ENCODE data around the gene SUSD5.
"Not testable (repeated sequence)": the region's sequence is repeated elsewhere in the genome, so short reads cannot be mapped to it uniquely, and the experiment has no call there.

SUSD5 gene

GRCh38 chr3:33194303-33194702 lies 24.3 kb downstream of the SUSD5 start:
- DNase-seq (ENCODE audit: low read depth), result no peak

DNA sequence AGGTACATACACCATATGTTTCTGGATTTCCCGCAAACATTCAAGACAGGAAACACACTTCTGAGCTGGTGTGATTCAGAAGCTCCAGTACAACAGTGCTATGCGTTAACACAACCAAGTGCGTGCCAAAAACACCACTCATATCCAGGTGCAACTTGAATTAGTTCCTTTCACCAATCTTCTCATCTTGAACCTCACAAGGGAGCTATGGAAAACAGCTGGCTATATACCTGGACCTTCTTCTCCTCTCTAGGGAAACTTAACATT lies 31.3 kb downstream of the SUSD5 start:
- DNase-seq (ENCODE audit: low read depth), result no peak

GRCh38 chr3:33186524-33187367 lies 31.9 kb downstream of the SUSD5 start:
- no peak for DNase-seq (ENCODE audit: low read depth)

- DNase-seq (ENCODE audit: low read depth), result no peak
Observed at GRCh38 chr3:33184863-33185262, 33.7 kb downstream of the SUSD5 start.

DNA sequence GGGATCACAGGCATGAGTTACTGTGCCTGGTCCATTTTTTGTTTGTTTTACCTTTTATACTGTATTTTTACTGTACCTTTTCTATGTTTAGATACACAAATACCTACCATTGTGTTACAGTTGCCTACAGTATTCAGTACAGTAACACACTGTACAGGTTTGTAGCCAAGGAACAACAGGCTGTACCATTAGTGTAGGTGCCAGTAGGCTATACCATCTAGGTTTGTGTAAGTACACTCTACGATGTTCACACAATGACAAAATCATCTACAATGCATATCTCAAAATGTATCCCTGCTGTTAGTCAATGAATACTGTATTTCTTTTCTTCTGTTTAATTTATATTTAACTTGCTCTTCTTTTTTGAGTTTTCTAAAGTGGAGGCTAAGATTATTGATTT lies 37.0 kb downstream of the SUSD5 start:
- not testable (repeated sequence) for DNase-seq (ENCODE audit: low read depth)

DNA sequence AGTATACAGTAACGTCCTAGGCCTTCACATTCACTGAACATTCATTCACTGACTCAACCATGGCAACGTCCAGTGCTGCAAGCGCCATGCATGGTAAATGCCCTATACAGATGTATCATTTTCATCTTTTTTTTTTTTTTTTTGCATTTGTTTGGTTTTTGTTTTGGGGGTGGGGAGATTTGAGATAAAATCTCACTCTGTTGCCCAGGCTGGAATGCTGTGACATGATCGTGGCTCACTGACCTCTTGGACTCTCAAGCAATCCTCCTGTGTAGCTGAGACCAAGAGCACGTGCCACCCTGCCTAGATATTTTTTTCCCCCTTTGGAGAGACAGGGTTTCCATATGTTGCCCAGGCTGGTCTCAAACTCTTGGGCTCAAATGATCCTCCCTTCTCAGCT lies 37.4 kb downstream of the SUSD5 start:
- DNase-seq (ENCODE audit: low read depth), result no peak

GRCh38 chr3:33179132-33179531 lies 39.5 kb downstream of the SUSD5 start:
- DNase-seq (ENCODE audit: low read depth), result no peak

DNA sequence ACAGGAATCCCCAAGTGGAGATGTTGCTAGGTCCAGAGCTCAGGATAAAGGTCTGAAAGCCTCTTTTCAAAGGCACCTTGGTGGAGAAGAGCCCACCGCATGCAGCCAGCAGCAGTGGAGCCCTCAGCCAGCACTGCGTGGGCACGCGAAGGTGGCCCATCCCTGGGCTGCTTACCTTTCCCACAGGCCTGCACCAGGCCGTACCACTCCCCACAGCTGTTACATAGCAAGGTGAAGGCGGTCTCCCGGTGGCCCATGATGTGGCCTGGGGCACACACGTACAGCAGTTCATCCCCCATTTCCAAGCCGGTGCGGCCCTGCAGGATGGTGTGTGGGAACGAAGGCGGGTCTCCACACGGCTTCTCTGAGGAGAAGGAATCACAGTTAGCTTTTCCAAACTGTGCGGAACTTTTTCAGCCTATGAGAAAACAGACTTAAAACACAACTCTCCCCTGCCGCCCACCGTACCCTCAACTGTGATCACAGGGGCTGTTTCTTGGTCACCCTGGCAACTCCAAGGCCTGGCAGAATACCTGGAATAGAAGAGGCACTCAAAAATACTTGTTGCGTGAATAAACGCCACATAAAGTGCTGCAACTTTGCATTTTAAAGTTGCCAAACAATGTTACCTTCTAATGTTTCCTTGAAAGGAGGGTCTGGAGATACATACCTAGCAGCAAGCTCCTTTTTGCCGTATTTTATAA lies 43.7 kb downstream of the SUSD5 start:
- no peak for DNase-seq (ENCODE audit: low read depth)

GRCh38 chr3:33174095-33174494 lies 44.5 kb downstream of the SUSD5 start:
- DNase-seq (ENCODE audit: low read depth), result no peak

GRCh38 chr3:33173672-33174071 lies 44.9 kb downstream of the SUSD5 start:
- DNase-seq (ENCODE audit: low read depth), result no peak

- no peak for DNase-seq (ENCODE audit: low read depth)
Observed at GRCh38 chr3:33173103-33173502, 45.5 kb downstream of the SUSD5 start.

DNA sequence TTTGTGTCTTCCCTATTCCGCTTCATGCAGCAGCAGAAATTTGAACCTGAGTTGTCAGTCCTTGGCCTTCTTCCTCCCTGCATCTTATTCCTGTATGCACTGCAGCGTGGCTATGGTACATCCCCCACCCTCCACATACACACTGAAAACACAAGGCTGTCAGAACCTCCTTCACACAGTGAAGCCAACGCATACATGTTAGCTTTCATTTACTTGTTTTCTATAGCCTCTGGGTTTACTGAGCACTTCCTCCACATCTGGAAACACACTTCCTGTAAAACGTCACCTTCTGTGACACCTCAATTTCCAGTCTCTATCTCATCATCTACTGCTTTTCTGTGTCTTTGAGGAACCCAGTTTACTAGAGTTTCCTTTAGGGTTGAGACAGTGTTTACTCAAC lies 47.0 kb downstream of the SUSD5 start:
- no peak for DNase-seq (ENCODE audit: low read depth)

- no peak for DNase-seq (ENCODE audit: low read depth)
Observed at GRCh38 chr3:33170531-33170930, 48.1 kb downstream of the SUSD5 start.

DNA sequence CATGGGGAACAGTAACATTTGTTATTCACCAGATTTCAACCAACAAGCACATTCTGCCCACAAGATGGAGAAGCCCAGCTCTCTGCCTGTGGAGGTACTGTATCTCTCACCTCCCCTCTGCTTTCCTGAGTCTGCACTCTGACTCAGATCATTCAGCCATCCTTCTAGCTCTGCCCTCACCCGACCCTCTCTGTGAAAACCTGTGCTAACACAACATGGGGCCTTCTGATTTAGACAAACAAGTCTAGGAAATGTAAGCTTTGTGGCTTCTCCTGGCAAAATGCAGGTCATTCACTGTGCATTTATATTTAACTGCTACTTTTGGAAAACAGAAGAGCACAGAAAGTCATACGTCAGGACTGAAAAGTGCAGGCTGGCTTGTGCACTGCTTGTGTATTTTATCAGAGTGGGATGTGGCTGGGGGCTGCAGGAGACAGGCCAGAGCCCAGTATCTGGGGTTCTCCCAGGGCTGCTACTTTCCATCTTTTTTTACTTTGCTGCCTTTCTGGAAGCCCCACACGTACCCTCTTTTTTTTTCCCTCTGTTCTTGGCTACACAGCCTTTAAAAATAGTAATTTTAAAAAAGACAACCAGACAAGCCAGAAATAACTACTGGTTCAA lies 50.8 kb downstream of the SUSD5 start:
- no peak for DNase-seq (ENCODE audit: low read depth)

DNA sequence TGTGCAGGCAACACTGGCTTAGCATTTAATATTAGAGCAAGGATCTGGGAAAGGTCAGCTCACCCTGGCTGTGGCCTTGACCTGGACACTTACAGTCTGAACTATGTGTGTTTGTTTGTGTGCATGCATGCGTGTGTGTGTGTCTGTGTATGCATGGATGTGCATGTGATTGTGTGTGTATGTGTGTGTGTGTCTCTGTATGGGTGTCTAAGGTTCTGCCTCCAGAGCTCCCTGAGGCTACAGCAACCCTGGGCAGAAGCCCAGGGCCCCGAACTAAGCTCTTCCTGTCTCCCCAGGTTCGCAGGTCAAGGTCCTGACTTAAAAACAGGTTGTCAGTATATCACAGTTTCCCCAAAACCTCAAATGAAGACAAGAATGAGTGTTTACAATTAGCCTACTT lies 51.3 kb downstream of the SUSD5 start:
- no peak for DNase-seq (ENCODE audit: low read depth)

GRCh38 chr3:33166095-33166494 lies 52.5 kb downstream of the SUSD5 start:
- DNase-seq (ENCODE audit: low read depth), result no peak

DNA sequence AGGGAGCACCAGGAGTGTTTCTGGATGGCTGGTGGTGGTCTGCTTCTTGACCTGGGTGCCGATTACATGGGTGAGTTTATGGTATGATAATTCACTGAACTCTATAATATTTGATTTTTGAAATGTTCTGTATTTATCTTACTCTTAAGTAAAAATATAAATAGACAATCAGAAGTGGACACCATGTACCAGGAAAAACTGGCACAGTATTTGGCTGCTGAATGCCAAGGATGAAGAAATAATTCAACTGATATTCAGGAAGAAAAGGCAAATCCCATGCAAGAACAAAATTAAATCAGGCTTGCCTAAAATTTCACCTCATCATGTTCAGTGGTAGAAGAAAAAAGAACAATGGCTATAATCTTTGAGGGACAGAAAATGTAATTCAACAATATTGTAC lies 53.2 kb downstream of the SUSD5 start:
- DNase-seq (ENCODE audit: low read depth), result no peak

GRCh38 chr3:33162621-33163020 lies 56.0 kb downstream of the SUSD5 start:
- not testable (repeated sequence) for DNase-seq (ENCODE audit: low read depth)

DNA sequence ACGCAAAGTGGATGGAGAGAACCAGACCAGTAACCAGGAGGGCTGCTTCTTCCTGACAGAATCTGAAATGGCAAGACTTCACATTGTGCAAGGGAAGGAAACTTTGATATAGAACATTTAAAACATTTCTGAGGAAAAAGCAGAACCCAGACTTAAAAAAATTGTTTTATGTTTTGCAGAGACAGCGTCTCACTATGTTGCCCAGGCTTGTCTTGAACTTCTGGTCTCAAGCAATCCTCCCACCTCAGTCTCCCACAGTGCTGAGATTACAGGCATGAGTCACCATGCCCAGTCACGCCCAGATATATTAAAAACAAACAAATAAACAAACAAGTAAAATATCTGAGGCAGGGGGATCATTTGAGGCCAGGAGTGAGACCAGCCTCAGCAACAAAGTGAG lies 58.6 kb downstream of the SUSD5 start:
- DNase-seq (ENCODE audit: low read depth), result no peak

DNA sequence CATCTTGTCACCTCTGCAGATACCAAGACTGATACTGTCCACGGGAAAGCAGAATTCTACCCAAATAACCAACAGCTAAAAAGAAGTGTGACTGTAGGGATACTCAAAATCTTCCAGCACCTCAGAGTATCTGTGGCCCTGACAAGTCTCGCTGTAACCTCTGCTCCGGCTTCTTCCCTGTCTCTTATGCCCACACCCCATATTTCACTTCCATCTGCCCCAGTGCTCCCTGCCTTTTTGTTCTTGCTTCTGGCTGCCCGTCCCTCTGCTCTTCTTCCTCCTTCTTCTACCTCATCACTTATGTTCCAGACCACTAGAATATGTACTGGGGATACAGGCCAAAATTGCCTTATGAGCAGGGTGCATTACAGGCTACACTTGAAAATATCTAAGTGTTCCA lies 59.4 kb downstream of the SUSD5 start:
- no peak for DNase-seq (ENCODE audit: low read depth)

GRCh38 chr3:33155301-33155700 lies 63.3 kb downstream of the SUSD5 start:
- no peak for DNase-seq (ENCODE audit: low read depth)

- DNase-seq (ENCODE audit: low read depth), result no peak
Observed at GRCh38 chr3:33153782-33154181, 64.8 kb downstream of the SUSD5 start.

Measured in non-pigmented ciliary epithelial cell (primary cell).